ENCODE data around the gene CFAP65.
A peak's percentile ranks its signal among the peaks of the same experiment; 100 is the strongest.

Gene CFAP65

GRCh38 chr2:219076253-219076652 lies 34.9 kb upstream of the CFAP65 start:
- TF ChIP-seq, protein P1, sequence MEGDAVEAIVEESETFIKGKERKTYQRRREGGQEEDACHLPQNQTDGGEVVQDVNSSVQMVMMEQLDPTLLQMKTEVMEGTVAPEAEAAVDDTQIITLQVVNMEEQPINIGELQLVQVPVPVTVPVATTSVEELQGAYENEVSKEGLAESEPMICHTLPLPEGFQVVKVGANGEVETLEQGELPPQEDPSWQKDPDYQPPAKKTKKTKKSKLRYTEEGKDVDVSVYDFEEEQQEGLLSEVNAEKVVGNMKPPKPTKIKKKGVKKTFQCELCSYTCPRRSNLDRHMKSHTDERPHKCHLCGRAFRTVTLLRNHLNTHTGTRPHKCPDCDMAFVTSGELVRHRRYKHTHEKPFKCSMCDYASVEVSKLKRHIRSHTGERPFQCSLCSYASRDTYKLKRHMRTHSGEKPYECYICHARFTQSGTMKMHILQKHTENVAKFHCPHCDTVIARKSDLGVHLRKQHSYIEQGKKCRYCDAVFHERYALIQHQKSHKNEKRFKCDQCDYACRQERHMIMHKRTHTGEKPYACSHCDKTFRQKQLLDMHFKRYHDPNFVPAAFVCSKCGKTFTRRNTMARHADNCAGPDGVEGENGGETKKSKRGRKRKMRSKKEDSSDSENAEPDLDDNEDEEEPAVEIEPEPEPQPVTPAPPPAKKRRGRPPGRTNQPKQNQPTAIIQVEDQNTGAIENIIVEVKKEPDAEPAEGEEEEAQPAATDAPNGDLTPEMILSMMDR (IDR thresholded peaks at IDR 0.05; ENCODE audit: low read depth, low read length): no peak
- H3K4me3 ChIP-seq (ENCODE audit: low read depth, low read length): no peak overlapping the region

DNA sequence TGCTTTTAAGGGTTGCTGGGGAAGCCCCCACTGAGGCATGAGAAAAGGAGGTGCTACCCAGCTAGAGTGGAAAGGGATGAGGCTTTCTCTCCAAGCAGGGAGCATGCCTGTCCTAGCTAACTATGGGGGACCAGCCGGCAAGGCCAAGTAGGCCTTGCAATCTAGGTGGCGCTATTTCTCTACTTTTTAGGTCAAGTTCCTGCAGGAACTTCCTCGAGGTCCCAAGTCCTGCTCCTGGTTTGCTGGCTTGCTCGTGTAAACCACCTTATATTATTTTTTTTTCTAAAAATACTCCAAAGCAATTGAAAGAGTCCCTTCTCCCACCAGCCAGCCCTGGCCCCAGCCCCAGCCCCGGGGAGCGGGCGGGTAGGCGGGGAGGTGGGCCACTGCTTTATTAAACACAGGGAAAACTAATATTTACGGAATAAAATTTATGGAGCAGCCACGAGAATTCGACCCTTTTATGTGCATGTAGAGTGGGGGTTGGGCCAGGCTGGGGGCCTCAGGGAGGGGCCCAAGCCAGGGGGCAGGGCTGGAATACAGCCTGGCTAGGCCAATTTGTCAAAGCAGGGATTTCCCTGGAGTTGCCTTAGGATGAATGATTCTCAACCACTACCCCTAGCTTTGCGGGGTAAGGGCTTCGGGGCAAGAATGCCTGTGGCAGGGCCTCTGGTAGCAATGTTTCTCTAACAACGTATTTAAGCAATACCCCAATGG lies 32.3 kb upstream of the CFAP65 start:
- TF ChIP-seq, protein P1 (IDR thresholded peaks at IDR 0.05; ENCODE audit: low read depth, low read length): peak; percentile 71
- no peak overlapping the region for H3K4me3 ChIP-seq (ENCODE audit: low read depth, low read length)

DNA sequence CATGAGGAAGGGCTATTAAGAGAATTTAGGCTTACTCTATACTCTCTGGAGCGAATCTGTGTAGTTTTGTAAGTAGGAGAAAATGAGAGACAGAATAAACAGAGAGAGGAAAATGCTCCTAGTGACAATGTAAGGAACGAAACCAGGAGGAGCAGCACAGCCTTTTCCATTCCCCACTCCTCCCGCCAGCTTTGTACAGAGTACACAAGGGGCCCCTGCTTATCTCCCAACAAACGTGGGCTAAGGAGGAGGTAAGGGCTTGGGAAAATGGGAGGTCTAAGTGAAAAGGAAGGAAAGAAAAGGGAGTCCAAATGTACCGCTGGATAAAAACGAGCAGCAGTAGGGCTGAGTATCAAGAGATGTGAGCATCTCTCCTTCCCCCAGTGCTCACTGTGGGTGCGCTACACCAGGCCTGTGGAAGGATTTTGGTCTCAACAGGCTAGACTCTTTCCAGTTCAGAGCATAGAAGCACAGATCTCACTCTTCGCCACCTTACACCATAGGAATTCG lies 31.5 kb upstream of the CFAP65 start:
- TF ChIP-seq, protein P1 (IDR thresholded peaks at IDR 0.05; ENCODE audit: low read depth, low read length): no peak
- H3K4me3 ChIP-seq (ENCODE audit: low read depth, low read length): no peak overlapping the region

- TF ChIP-seq, protein P1 (IDR thresholded peaks at IDR 0.05; ENCODE audit: low read depth, low read length): no peak
Observed at GRCh38 chr2:219071131-219071816, 30.0 kb upstream of the CFAP65 start.

DNA sequence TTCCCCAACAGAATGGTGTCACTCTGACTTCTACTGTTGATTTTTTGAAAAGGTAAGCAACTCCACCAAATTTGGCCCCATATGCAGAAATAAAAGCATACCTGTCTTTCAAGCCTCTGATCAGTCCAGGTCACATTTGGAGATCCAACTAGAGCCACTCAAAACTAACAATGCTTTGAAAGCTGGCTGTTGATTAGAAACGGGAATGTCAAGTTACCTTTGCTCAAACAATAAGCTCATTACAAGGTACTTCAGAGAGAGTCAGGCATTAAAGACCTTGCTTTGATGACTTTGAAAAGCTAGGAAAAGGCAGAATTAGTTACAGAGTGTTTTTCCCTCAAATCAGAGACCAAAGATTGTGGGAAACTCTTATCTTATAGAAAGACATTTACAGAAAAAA lies 24.2 kb upstream of the CFAP65 start:
- H3K4me3 ChIP-seq (ENCODE audit: low read depth, low read length): no peak overlapping the region
- TF ChIP-seq, protein P1 (IDR thresholded peaks at IDR 0.05; ENCODE audit: low read depth, low read length): no peak

More at GRCh38 chr2:219071131-219071816, 30.0 kb upstream of the CFAP65 start:
- no peak overlapping the region for H3K4me3 ChIP-seq (ENCODE audit: low read depth, low read length)

DNA sequence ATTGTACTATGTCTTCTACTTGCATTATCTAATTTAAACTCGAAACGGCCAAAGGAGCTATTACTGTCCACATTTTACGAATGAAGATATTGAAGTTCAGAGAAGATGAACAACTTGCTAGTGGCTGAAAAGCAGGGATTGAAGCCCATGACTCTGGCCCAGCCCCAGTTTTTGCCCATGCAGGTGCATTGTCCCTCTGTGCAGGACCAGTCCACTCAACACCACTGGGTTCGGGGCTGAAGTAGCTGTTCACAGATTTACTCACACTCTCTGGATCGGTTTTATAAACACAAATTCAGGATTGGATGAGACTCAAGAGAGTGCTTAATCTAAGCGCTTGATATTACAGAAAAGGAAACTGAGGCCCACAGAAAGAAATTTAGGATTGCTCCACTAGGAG lies 20.8 kb upstream of the CFAP65 start:
- no peak overlapping the region for H3K4me3 ChIP-seq (ENCODE audit: low read depth, low read length)
- TF ChIP-seq, protein P1 (IDR thresholded peaks at IDR 0.05; ENCODE audit: low read depth, low read length): no peak

Measured in WI38 (cell line).